Hindlimb muscle (tissue), 1 donor: ENCODE results near the gene PTOV1. TPM values are rescaled to one million over a fixed set of nuclear protein-coding genes. Genes with fewer than 3 reads are reported as not detected.
"Not testable (repeated sequence)": the region's sequence is repeated elsewhere in the genome, so short reads cannot be mapped to it uniquely, and the experiment has no call there.

Experiments used
- DNase-seq: peaks from one replicate; pipeline ENCODE4 v3.0.0-alpha.2; 2013
- polyA plus RNA-seq: library from polyadenylated mRNA; unstranded; fragments of 120-200 nt; gene quantifications from one replicate; pipeline ENCODE4 v1.2.1, GENCODE V29; 2013; ENCODE audit not compliant: insufficient read length

PTOV1 gene
- polyA plus RNA-seq, 1 donor = 254 TPM

- no peak for DNase-seq
Measured at GRCh38 chr19:49818649-49819370, 32.1 kb upstream of the PTOV1 start.

- not testable (repeated sequence) for DNase-seq
Measured at GRCh38 chr19:49819452-49820115, 31.4 kb upstream of the PTOV1 start.

- DNase-seq = no peak
Measured at GRCh38 chr19:49820125-49820524, 30.8 kb upstream of the PTOV1 start.

- no peak for DNase-seq
Measured at GRCh38 chr19:49823472-49823871, 27.5 kb upstream of the PTOV1 start.

GRCh38 chr19:49824662-49825061 is 26.3 kb upstream of the PTOV1 start:
- DNase-seq = no peak

GRCh38 chr19:49827034-49827433 is 23.9 kb upstream of the PTOV1 start:
- DNase-seq = no peak

- DNase-seq = no peak
Measured at GRCh38 chr19:49829200-49829599, 21.8 kb upstream of the PTOV1 start.

GRCh38 chr19:49829721-49830120 is 21.2 kb upstream of the PTOV1 start:
- DNase-seq = no peak

- DNase-seq = no peak
Measured at GRCh38 chr19:49830766-49831165, 20.2 kb upstream of the PTOV1 start.

GRCh38 chr19:49831592-49831991 is 19.4 kb upstream of the PTOV1 start:
- DNase-seq = no peak

GRCh38 chr19:49832556-49832955 is 18.4 kb upstream of the PTOV1 start:
- DNase-seq = no peak

- DNase-seq = no peak
Measured at GRCh38 chr19:49833599-49833998, 17.4 kb upstream of the PTOV1 start.

GRCh38 chr19:49835562-49835961 is 15.4 kb upstream of the PTOV1 start:
- DNase-seq = no peak

GRCh38 chr19:49836176-49837008 is 14.6 kb upstream of the PTOV1 start:
- DNase-seq = no peak

GRCh38 chr19:49837009-49837310 is 14.0 kb upstream of the PTOV1 start:
- DNase-seq = no peak

- DNase-seq = no peak
Measured at GRCh38 chr19:49837425-49837824, 13.5 kb upstream of the PTOV1 start.

- no peak for DNase-seq
Measured at GRCh38 chr19:49838885-49839588, 11.9 kb upstream of the PTOV1 start.

GRCh38 chr19:49839713-49840112 is 11.2 kb upstream of the PTOV1 start:
- no peak for DNase-seq

- no peak for DNase-seq
Measured at GRCh38 chr19:49840321-49840720, 10.6 kb upstream of the PTOV1 start.

- no peak for DNase-seq
Measured at GRCh38 chr19:49840736-49841249, 10.2 kb upstream of the PTOV1 start.

- DNase-seq = no peak
Measured at GRCh38 chr19:49843265-49843664, 7.7 kb upstream of the PTOV1 start.
